Non-pigmented ciliary epithelial cell (primary cell): Measurements from ENCODE around the gene WDR38.

Experiments used
- DNase-seq: peaks from one replicate; pipeline ENCODE4 v3.0.0-alpha.2; 2010; ENCODE audit warnings: low read depth

WDR38 gene

GRCh38 chr9:124858330-124859046 is 5.2 kb downstream of the WDR38 start:
- no peak for DNase-seq

- DNase-seq = no peak
Observed at GRCh38 chr9:124859803-124860581, 6.7 kb downstream of the WDR38 start.

- no peak for DNase-seq
Observed at GRCh38 chr9:124860582-124861341, 7.5 kb downstream of the WDR38 start.

- no peak for DNase-seq
Observed at GRCh38 chr9:124861342-124862229, 8.3 kb downstream of the WDR38 start, which contains the start of the genes ARPC5L and RPL35. TSS of gene ARPC5L (plus strand) at chr9:124862130. CDS start at chr9:124869291, 7,161 bp downstream. TSS of gene RPL35 (minus strand) at chr9:124861957. CDS start at chr9:124861912, 45 bp downstream.

- no peak for DNase-seq
Observed at GRCh38 chr9:124863371-124863871, 10.2 kb downstream of the WDR38 start.

GRCh38 chr9:124868511-124869465 is 15.5 kb downstream of the WDR38 start:
- no peak for DNase-seq

GRCh38 chr9:124869466-124869985 is 16.3 kb downstream of the WDR38 start:
- DNase-seq = no peak

- DNase-seq = no peak
Observed at GRCh38 chr9:124869986-124870560, 16.8 kb downstream of the WDR38 start.

- no peak for DNase-seq
Observed at GRCh38 chr9:124870723-124871122, 17.5 kb downstream of the WDR38 start.

- DNase-seq = no peak
Observed at GRCh38 chr9:124871156-124871561, 17.9 kb downstream of the WDR38 start.

GRCh38 chr9:124873664-124874063 is 20.4 kb downstream of the WDR38 start:
- no peak for DNase-seq

GRCh38 chr9:124875501-124875900 is 22.2 kb downstream of the WDR38 start:
- DNase-seq = no peak

GRCh38 chr9:124877021-124877782 is 23.9 kb downstream of the WDR38 start:
- no peak for DNase-seq

GRCh38 chr9:124878021-124878420 is 24.8 kb downstream of the WDR38 start:
- DNase-seq = no peak

GRCh38 chr9:124878518-124878917 is 25.3 kb downstream of the WDR38 start:
- DNase-seq = no peak

GRCh38 chr9:124879226-124879625 is 26.0 kb downstream of the WDR38 start:
- DNase-seq = no peak

GRCh38 chr9:124880501-124880900 is 27.2 kb downstream of the WDR38 start:
- DNase-seq = no peak

- no peak for DNase-seq
Observed at GRCh38 chr9:124881138-124881743, 28.0 kb downstream of the WDR38 start.
